HFFc6 (cell line): Measurements from ENCODE around the gene ST6GALNAC5. TPM values are rescaled to one million over a fixed set of nuclear protein-coding genes. Genes with fewer than 3 reads are reported as not detected.

ENCODE experiments used
- DNase-seq: peaks from one replicate; pipeline ENCODE4 v3.0.0-alpha.2; 2018
- H3K27ac Mint-ChIP-seq: 2 replicates; pipeline ENCODE4 v1.8.0; 2020; ENCODE audit warnings: mild to moderate bottlenecking, mixed read lengths
- H3K27me3 Mint-ChIP-seq: 2 replicates; pipeline ENCODE4 v1.8.0; 2021; ENCODE audit warnings: mild to moderate bottlenecking, moderate library complexity, mixed read lengths; ENCODE audit not compliant: insufficient read depth
- H3K36me3 Mint-ChIP-seq: 2 replicates; pipeline ENCODE4 v1.8.0; 2021; ENCODE audit warnings: low read depth, mixed read lengths
- H3K4me1 Mint-ChIP-seq: 2 replicates; pipeline ENCODE4 v1.8.0; 2020; ENCODE audit warnings: low read depth, mixed read lengths
- H3K4me3 Mint-ChIP-seq: 2 replicates; pipeline ENCODE4 v1.8.0; 2020; ENCODE audit warnings: mild to moderate bottlenecking, moderate library complexity, mixed read lengths
- H3K9me3 Mint-ChIP-seq: 2 replicates; pipeline ENCODE4 v1.8.0; 2020; ENCODE audit warnings: mild to moderate bottlenecking, mixed read lengths
- CTCF ChIP-seq: fragments of 200-600 bp; sonication (generic); IDR thresholded peaks from 2 replicates; pipeline ENCODE4 v1.5.0; 2021; ENCODE audit warnings: antibody characterized with exemption, mild to moderate bottlenecking
- total RNA-seq, 6 experiments: library from RNA; stranded (reverse); fragmentation: NEBNext Ultra II Directional; extraction: Animal tissue kit (Norgen Biotek cat#: 25700); gene quantifications; 2 replicates in 1 of 6; 3 replicates in 5 of 6; pipeline ENCODE4 v1.2.3, GENCODE V29; 2021

The ST6GALNAC5 gene
- total RNA-seq, 6 experiments from 2014 or later = 1.3 to 3.0 (median 2.1) TPM; not detected in 2

- Mint-ChIP-seq H3K27me3 (peaks cover 3% of the 10 kb centered on the region; the same call in 1 of the 2 replicates), H3K36me3 (no peaks in the 10 kb centered on the region), H3K27ac (no peak overlapping the region), H3K9me3 (no peaks in the 10 kb centered on the region), H3K4me1 (no peaks in the 10 kb centered on the region; the same call in 1 of the 2 replicates), H3K4me3 (no peak overlapping the region)
- no peak for DNase-seq
- TF ChIP-seq CTCF = no peak
Measured at GRCh38 chr1:76925825-76926224, 58.5 kb downstream of the ST6GALNAC5 start.

GRCh38 chr1:76928522-76928921 is 61.2 kb downstream of the ST6GALNAC5 start:
- Mint-ChIP-seq H3K4me1 (no peaks in the 10 kb centered on the region), H3K9me3 (no peaks in the 10 kb centered on the region), H3K36me3 (no peaks in the 10 kb centered on the region), H3K27ac (no peak overlapping the region), H3K4me3 (no peak overlapping the region), H3K27me3 (peaks cover 2% of the 10 kb centered on the region; the same call in 1 of the 2 replicates)
- DNase-seq = no peak
- no peak for TF ChIP-seq CTCF

GRCh38 chr1:76929136-76929535 is 61.9 kb downstream of the ST6GALNAC5 start:
- H3K4me3 Mint-ChIP-seq = no peak overlapping the region
- H3K9me3 Mint-ChIP-seq = no peaks in the 10 kb centered on the region
- no peak for DNase-seq
- no peaks in the 10 kb centered on the region; the same call in 1 of the 2 replicates for H3K4me1 Mint-ChIP-seq
- H3K27ac Mint-ChIP-seq = no peak overlapping the region
- H3K27me3 Mint-ChIP-seq = peaks cover 2% of the 10 kb centered on the region; the same call in 1 of the 2 replicates
- no peak for TF ChIP-seq CTCF
- H3K36me3 Mint-ChIP-seq = no peaks in the 10 kb centered on the region

GRCh38 chr1:76933847-76934815 is 66.9 kb downstream of the ST6GALNAC5 start:
- Mint-ChIP-seq H3K9me3 (no peaks in the 10 kb centered on the region), H3K36me3 (no peaks in the 10 kb centered on the region), H3K4me1 (peaks cover 21% of the 10 kb centered on the region), H3K27me3 (peaks cover 2% of the 10 kb centered on the region; the same call in 1 of the 2 replicates), H3K4me3 (no peak overlapping the region), H3K27ac (no peak overlapping the region)
- no peak for TF ChIP-seq CTCF
- DNase-seq = no peak

- no peak overlapping the region for H3K4me3 Mint-ChIP-seq
- peaks cover 48% of the 10 kb centered on the region for H3K4me1 Mint-ChIP-seq
- no peak overlapping the region for H3K27ac Mint-ChIP-seq
- H3K36me3 Mint-ChIP-seq = no peaks in the 10 kb centered on the region
- no peak for TF ChIP-seq CTCF
- H3K9me3 Mint-ChIP-seq = no peaks in the 10 kb centered on the region
- no peaks in the 10 kb centered on the region for H3K27me3 Mint-ChIP-seq
- DNase-seq = no peak
Measured at GRCh38 chr1:76938304-76938703, 71.0 kb downstream of the ST6GALNAC5 start.
